ENCODE measurements around the gene OTX1.

GRCh38 chr2:63059793-63060471 is 9.3 kb downstream of the OTX1 start:
- no peak for TF ChIP-seq CTCF (IDR thresholded peaks at IDR 0.05 in 2 of 3, conservative IDR thresholded peaks at IDR 0.05 in 1 of 3; ENCODE audit: borderline replicate concordance in 1 of 3, insufficient read depth in 1 of 3, low read depth in 2 of 3, low read length in 2 of 3)
- TF ChIP-seq POLR2AphosphoS5 (IDR thresholded peaks at IDR 0.05; ENCODE audit: low read depth, low read length), result no peak
- TF ChIP-seq TCF7L2 (IDR thresholded peaks at IDR 0.05; ENCODE audit: borderline replicate concordance, extremely low read depth, insufficient read depth, insufficient read length), result no peak
- TF ChIP-seq ZBTB33 (IDR thresholded peaks at IDR 0.05; ENCODE audit: extremely low read depth, insufficient replicate concordance, low read length), result no peak
- no peak for TF ChIP-seq EZH2phosphoT487 (IDR thresholded peaks at IDR 0.05; ENCODE audit: borderline replicate concordance)
- TF ChIP-seq CBX3 (IDR thresholded peaks at IDR 0.05; ENCODE audit: low read depth), result no peak
- no peak for TF ChIP-seq POLR2A (IDR thresholded peaks at IDR 0.05; ENCODE audit: borderline replicate concordance, extremely low read depth, insufficient read depth, insufficient read length)
- TF ChIP-seq MAX (IDR thresholded peaks at IDR 0.05), result no peak
